HG03575 (cell line): ENCODE results near the gene NBPF4.
"Not testable (repeated sequence)": the region's sequence is repeated elsewhere in the genome, so short reads cannot be mapped to it uniquely, and the experiment has no call there.

Experiments
- ATAC-seq: cut with Tn5 transposase; IDR thresholded peaks from one replicate; pipeline ENCODE4 v1.9.1; 2021; ENCODE audit not compliant: unreplicated experiment, insufficient number of reproducible peaks, low FRiP score; ENCODE audit errors: extremely low read depth

The NBPF4 gene, protein sequence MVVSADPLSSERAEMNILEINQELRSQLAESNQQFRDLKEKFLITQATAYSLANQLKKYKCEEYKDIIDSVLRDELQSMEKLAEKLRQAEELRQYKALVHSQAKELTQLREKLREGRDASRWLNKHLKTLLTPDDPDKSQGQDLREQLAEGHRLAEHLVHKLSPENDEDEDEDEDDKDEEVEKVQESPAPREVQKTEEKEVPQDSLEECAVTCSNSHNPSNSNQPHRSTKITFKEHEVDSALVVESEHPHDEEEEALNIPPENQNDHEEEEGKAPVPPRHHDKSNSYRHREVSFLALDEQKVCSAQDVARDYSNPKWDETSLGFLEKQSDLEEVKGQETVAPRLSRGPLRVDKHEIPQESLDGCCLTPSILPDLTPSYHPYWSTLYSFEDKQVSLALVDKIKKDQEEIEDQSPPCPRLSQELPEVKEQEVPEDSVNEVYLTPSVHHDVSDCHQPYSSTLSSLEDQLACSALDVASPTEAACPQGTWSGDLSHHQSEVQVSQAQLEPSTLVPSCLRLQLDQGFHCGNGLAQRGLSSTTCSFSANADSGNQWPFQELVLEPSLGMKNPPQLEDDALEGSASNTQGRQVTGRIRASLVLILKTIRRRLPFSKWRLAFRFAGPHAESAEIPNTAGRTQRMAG

DNA sequence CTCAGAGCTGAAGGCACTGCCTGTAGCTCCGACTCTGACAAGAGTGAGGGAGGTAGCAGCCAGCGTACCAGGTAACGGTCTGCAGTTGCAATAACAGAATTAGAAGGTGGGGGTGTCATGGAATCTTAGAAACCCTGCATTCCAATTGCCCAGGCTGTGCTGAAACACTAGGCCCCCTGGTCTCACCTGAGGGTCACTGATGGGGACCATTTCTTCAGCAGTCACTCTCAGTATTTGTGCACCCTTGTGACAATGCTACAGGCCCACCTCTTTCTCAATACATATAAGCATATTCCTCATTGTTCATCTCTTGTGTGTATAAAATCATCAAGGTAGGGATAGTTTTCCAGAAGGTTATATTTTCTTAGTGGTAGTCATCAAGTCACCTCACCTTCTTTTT, at the start of gene NBPF4:
Gene NBPF4 (minus strand): TSS at position 101 of the 400 bp plus-strand sequence. CDS start 315 bp downstream, outside the sequence.
- ATAC-seq, result not testable (repeated sequence)

- not testable (repeated sequence) for ATAC-seq
These were observed 38.8 kb upstream of the NBPF4 start for GRCh38 chr1:108282528-108283257.

GRCh38 chr1:108272485-108273327, 28.8 kb upstream of the NBPF4 start:
- not testable (repeated sequence) for ATAC-seq

DNA sequence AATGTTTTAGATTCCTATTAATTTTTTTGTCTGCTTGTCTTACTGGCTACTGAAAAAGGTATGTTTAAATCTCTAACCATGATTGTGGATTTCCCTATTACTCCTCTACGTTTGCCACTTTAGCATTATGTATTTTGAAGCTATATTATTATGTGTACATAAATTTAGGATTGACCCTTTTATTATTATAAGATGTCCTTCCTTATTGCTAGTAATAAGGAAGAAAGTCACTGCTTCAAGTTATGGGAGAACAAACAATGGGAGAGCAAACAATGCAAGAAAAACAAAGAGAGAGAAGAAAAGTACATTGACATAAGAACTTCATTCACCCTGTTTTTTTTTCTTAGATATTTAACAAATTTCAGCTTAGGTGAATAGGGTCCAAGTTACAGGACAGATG, 23.2 kb upstream of the NBPF4 start:
- not testable (repeated sequence) for ATAC-seq

DNA sequence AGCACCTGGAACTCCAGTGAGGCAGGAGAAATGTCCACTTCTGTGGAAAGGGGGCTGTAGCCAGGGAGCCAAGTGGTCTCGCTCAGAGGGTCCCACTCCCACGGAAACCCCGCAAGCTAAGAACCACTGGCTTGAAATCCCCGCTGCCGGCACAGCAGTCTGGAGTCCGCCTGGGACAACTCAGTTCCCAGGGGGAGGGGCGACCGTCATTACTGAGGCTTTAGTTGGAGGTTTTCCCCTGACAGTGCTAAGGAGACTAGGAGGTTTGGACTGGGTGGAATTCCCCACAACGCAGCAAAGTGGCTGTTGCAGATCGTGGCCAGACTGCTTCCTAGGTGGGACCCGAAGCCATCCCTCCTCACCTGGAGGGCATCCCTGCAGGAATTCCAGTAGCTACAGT, 18.1 kb upstream of the NBPF4 start:
- not testable (repeated sequence) for ATAC-seq

DNA sequence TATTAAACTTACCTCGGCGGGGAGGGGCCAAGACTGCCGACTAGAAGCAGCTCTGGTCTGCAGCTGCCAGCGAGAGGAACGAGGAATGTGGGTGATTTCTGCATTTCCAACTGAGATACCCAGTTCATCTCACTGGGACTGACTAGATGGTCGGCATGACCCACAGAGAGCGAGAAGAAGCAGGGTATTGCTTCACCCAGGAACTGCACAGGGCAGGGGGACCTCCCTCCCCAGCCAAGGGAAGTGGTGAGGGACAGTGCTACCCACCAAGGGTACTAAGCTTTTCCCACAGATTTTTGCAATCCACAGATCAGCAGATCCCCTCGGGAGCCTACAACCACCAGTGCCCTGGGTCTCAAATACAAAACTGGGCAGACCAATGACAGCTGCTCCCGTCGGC, 17.6 kb upstream of the NBPF4 start:
- not testable (repeated sequence) for ATAC-seq

- not testable (repeated sequence) for ATAC-seq
These were observed 16.8 kb upstream of the NBPF4 start for GRCh38 chr1:108260578-108261259.

DNA sequence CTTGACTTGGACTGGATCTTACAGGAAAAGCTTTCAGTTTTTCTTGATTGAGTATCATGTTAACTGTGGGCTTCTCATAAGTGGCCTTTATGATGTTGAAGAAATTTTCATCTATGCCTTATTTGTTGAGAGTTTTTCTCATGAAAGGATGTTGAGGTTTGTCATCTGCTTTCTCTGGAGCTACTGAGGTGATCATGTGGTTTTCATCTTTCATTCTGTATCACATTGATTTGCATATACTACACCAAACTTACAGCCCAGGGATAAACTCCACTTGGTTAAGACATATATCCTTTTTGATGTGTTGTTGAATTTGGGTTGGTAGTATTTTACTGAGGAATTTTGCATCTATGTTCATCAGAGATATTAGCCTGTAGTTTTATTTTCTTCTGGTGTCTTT, 11.6 kb upstream of the NBPF4 start:
- peak; percentile 90 for ATAC-seq

- not testable (repeated sequence) for ATAC-seq
These were observed 4.5 kb downstream of the NBPF4 start for GRCh38 chr1:108239426-108239825.

DNA sequence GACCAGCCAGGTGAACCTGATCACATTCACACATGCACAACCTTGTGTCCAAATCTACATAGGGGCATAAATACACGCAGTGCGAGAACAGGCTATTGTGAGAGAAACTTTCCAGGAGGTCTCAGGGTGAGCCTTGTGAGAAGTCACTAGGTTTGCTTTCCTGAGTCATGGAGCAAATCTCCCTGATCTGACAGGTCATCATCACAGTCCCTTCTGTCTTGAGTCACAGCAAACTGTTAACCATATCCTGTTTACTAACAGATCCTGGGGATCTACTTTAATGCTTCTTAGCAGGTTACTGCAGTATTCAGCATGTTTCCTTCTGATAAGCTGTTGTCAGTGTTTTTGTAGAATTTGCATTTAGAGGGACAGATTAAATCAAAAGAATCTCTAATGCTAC, 8.6 kb downstream of the NBPF4 start:
- ATAC-seq, result not testable (repeated sequence)

DNA sequence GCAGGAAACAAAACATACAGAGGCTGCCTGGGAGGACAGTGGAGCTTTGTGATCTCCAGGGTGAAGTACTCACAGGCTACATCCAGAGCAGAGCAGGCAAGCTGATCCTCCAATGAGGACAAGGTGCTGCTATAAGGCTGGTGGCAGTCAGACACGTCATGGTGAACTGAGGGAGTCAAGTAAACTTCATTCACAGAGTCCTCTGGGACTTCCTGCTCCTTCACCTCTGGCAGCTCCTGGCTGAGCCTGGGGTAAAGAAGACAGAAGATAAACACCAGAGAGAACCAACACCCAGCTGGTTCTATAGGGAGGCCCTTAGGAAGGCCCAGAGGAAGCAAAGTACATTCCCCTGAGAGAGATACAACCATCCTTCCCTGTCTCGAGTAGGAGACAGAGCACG, 11.7 kb downstream of the NBPF4 start:
- not testable (repeated sequence) for ATAC-seq

DNA sequence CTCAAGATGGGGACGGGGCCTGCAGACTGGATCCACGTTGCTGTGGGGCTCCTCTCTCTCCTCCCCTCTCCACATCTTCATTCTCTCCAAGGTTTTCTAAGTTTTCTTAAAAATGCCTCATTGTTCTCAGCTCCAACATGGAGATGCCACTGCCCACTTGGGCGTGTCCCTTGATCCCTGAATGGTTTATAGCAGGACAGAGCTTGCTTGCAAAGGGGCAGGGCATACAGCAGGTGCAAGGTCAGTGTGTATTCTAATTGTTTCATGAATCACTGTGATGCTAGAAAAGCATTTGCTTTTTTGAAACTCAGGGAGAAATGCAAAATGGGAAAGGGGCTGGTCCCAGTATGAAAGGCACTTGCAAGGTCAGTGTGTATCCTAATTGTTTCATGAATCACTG, 13.9 kb downstream of the NBPF4 start:
- ATAC-seq, result not testable (repeated sequence)

GRCh38 chr1:108227772-108228171, 16.1 kb downstream of the NBPF4 start:
- not testable (repeated sequence) for ATAC-seq

DNA sequence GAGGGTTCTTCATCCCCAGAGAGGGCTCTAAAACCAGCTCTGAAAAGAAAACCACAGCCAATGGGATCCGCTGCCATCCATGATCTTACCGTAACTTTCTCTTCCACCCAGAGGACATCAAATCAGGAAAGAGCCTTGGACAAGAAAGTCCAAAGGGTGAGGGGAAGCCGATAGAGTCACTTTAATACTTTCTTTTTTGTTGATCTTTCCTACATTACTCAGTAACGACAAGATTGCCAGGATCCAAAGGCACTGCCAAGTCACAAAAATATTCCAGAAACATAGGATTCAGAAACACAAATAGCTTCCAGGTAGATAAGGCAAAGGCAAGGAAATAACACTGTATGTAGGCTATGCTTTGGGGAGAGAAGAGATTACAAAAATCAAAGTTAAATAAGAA, 17.0 kb downstream of the NBPF4 start:
- not testable (repeated sequence) for ATAC-seq

DNA sequence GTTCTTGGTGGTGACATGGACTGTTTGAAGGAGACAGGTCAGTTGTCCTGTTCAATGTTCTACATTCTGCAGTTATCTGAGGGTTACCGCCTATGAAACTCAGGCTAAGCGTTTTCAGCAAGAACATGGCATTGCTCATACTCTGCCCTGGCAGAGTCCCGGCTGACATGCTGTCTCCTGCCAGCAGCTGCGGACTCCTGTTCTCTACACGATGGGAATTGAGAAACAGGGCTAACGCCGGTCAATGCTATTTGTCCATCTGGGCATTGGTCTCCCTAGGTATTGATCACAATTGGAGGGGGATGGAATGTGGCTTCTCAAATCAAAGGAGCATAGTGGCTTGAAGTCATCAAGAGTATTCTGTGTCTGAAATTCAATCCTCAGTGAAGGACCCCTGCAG, 20.6 kb downstream of the NBPF4 start:
- ATAC-seq, result not testable (repeated sequence)

DNA sequence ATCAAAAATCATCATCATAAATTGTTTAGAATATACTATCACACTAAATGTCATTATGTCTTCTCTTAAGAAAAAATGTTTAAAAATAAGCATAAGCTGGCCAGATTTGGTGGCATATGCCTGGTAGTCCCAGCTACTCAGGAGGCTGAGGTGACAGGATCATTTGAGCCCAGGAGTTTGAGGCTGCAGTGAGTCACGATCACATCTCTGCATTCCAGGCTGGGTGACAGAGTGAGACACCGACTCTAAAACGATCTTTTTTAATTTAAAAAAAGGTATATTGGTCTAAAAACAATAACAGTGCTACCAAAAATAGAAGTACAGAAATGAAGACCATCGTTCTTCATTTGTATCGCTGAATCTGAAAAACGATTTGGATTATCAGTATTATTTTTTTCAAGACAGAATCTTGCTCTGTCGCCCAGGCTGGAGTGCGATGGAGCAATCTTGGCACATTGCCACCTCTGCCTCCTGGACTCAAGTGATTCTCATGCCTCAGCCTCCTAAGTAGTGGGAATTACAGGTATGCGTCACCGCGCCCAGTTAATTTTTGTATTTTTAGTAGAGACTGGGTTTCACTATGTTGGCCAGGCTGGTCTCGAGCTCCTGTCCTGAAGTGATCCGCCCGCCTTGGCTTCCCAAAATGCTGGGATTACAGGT, 26.2 kb downstream of the NBPF4 start:
- not testable (repeated sequence) for ATAC-seq

GRCh38 chr1:108217007-108217406, 26.9 kb downstream of the NBPF4 start:
- ATAC-seq, result not testable (repeated sequence)
